H1 (cell line): Measurements from ENCODE around the gene DGCR8. TPM values are rescaled to one million over a fixed set of nuclear protein-coding genes. Genes with fewer than 3 reads are reported as not detected.

Source experiments
- CTCF ChIA-PET: fragments of 300-600 bp; sonication (Branson Sonifier 250); formaldehyde crosslinking; loops from one replicate; lab custom pipeline; 2021; ENCODE audit not compliant: partially characterized antibody; lab: Charles Lee
- POLR2A ChIA-PET: fragments of 300-600 bp; sonication (Branson Sonifier 250); formaldehyde crosslinking; loops from one replicate; lab custom pipeline; 2021; ENCODE audit warnings: inconsistent platforms; ENCODE audit not compliant: partially characterized antibody; lab: Charles Lee
- DNase-seq, 2 experiments: peaks; one replicate each; pipeline versions ENCODE4 v3.0.0 to v3.0.0-alpha.2; 2010 to 2022; ENCODE audit warnings: low spot score in 2 of 2, low read depth in 1 of 2, mixed read lengths in 1 of 2
- FAIRE-seq: peaks from 2 replicates; lab custom pipeline; 2011; peaks lifted over from hg19 to GRCh38; lab: Jason Lieb, UNC
- H2AFZ ChIP-seq: 2 replicates; pipeline ENCODE4 v1.8.1; 2012; ENCODE audit warnings: low read length, inconsistent platforms
- H2AK5ac ChIP-seq: 2 replicates; pipeline ENCODE4 v1.6.1; 2013; ENCODE audit warnings: low read depth, low read length
- H2BK120ac ChIP-seq: replicated peaks from 2 replicates; pipeline ENCODE3; 2013; ENCODE audit warnings: low read depth, low read length, inconsistent platforms
- H2BK12ac ChIP-seq: 2 replicates; pipeline ENCODE4 v1.6.1; 2013; ENCODE audit warnings: low read depth, low read length
- H2BK15ac ChIP-seq: 2 replicates; pipeline ENCODE4 v1.6.1; 2013; ENCODE audit warnings: low read length
- H2BK20ac ChIP-seq: 2 replicates; pipeline ENCODE4 v1.6.1; 2013; ENCODE audit warnings: low read length
- H2BK5ac ChIP-seq: 2 replicates; pipeline ENCODE4 v1.6.1; 2013; ENCODE audit warnings: low read depth, low read length
- H3K14ac ChIP-seq: 2 replicates; pipeline ENCODE4 v1.6.1; 2013; ENCODE audit warnings: inconsistent platforms; ENCODE audit not compliant: insufficient read length
- H3K18ac ChIP-seq: 2 replicates; pipeline ENCODE4 v1.6.1; 2013; ENCODE audit warnings: low read length; ENCODE audit errors: extremely low read depth
- H3K23ac ChIP-seq: 2 replicates; pipeline ENCODE4 v1.6.1; 2013; ENCODE audit warnings: inconsistent platforms; ENCODE audit not compliant: insufficient read length
- H3K23me2 ChIP-seq: 2 replicates; pipeline ENCODE4 v1.6.1; 2013; ENCODE audit warnings: low read depth, low read length
- H3K27ac ChIP-seq: 2 replicates; pipeline ENCODE4 v1.6.1; 2011; ENCODE audit warnings: low read depth, low read length, inconsistent platforms
- H3K27me3 ChIP-seq, 4 experiments: replicated peaks in 1 of 4; 1 replicate in 1 of 4; 2 replicates in 3 of 4; pipeline versions ENCODE4 v1.6.1 to v1.8.1; 2011 to 2013; ENCODE audit warnings: low read length in 3 of 4, mild to moderate bottlenecking in 3 of 4, inconsistent platforms in 2 of 4, mixed read lengths in 2 of 4, moderate library complexity in 1 of 4; ENCODE audit not compliant: control insufficient read depth in 3 of 4, insufficient read depth in 3 of 4; ENCODE audit errors: extremely low read depth in 1 of 4
- H3K36me3 ChIP-seq, 4 experiments: 2 replicates each; pipeline versions ENCODE4 v1.6.1 to v1.8.1; 2011 to 2013; ENCODE audit warnings: mild to moderate bottlenecking in 4 of 4, low read length in 3 of 4, moderate library complexity in 2 of 4, control low read depth in 1 of 4, inconsistent platforms in 1 of 4; ENCODE audit not compliant: insufficient read depth in 4 of 4, control insufficient read depth in 2 of 4
- H3K4ac ChIP-seq: replicated peaks from 2 replicates; pipeline ENCODE3; 2013; ENCODE audit warnings: low read length, low read depth, mixed read lengths, inconsistent platforms; ENCODE audit not compliant: insufficient read length
- H3K4me1 ChIP-seq, 4 experiments: replicated peaks in 1 of 4; 1 replicate in 1 of 4; 2 replicates in 3 of 4; pipeline versions ENCODE4 v1.6.1 to v1.8.1; 2011 to 2013; ENCODE audit warnings: low read length in 3 of 4, inconsistent platforms in 2 of 4, mixed read lengths in 1 of 4; ENCODE audit not compliant: insufficient read depth in 4 of 4, control insufficient read depth in 3 of 4
- H3K4me2 ChIP-seq, 2 experiments: 2 replicates each; pipeline versions ENCODE4 v1.6.1 to v1.8.1; 2011 to 2013; ENCODE audit warnings: low read depth in 2 of 2, low read length in 2 of 2, control low read depth in 1 of 2, inconsistent platforms in 1 of 2, mild to moderate bottlenecking in 1 of 2; ENCODE audit not compliant: insufficient read depth in 1 of 2
- H3K4me3 ChIP-seq, 4 experiments: fragments of 200-600, 300-600 bp in 1 of 4; sonication (generic), shearing (Covaris generic), sonication (Bioruptor Twin) in 1 of 4; 2 replicates each; pipeline versions ENCODE4 v1.5.1 to v1.8.1; 2011 to 2016; ENCODE audit warnings: low read length in 4 of 4, low read depth in 3 of 4, control low read depth in 2 of 4, inconsistent platforms in 2 of 4, mild to moderate bottlenecking in 2 of 4, mixed read lengths in 1 of 4, moderate library complexity in 1 of 4; ENCODE audit not compliant: insufficient read depth in 2 of 4; ENCODE audit errors: extremely low read depth in 1 of 4
- H3K56ac ChIP-seq: replicated peaks from 2 replicates; pipeline ENCODE3; 2013; ENCODE audit warnings: low read depth, mild to moderate bottlenecking, mixed read lengths, low read length, inconsistent platforms; ENCODE audit not compliant: insufficient read length
- H3K79me1 ChIP-seq: 2 replicates; pipeline ENCODE4 v1.6.1; 2013; ENCODE audit warnings: low read depth, low read length, control low read depth
- H3K79me2 ChIP-seq, 2 experiments: 2 replicates each; pipeline versions ENCODE4 v1.6.1 to v1.8.1; 2012 to 2013; ENCODE audit warnings: low read length in 2 of 2, mild to moderate bottlenecking in 2 of 2, inconsistent platforms in 1 of 2; ENCODE audit not compliant: insufficient read depth in 2 of 2, control insufficient read depth in 1 of 2
- H3K9ac ChIP-seq, 4 experiments: replicated peaks in 1 of 4; 1 replicate in 1 of 4; 2 replicates in 3 of 4; pipeline versions ENCODE4 v1.6.1 to v1.8.1; 2011 to 2013; ENCODE audit warnings: low read depth in 3 of 4, low read length in 3 of 4, control low read depth in 2 of 4, mild to moderate bottlenecking in 2 of 4, moderate library complexity in 2 of 4, inconsistent platforms in 1 of 4; ENCODE audit errors: extremely low read depth in 1 of 4
- H3K9me3 ChIP-seq, 2 experiments: 2 replicates each; pipeline versions ENCODE4 v1.6.1 to v1.8.1; 2012 to 2013; ENCODE audit warnings: mild to moderate bottlenecking in 2 of 2, moderate library complexity in 2 of 2, control low read depth in 1 of 2, inconsistent platforms in 1 of 2, low read depth in 1 of 2, low read length in 1 of 2, mixed read lengths in 1 of 2; ENCODE audit not compliant: insufficient read depth in 2 of 2
- H4K20me1 ChIP-seq, 2 experiments: replicated peaks in 1 of 2; 2 replicates each; pipeline versions ENCODE3 to v1.8.1; 2011 to 2013; ENCODE audit warnings: inconsistent platforms in 2 of 2, low read length in 2 of 2, mild to moderate bottlenecking in 1 of 2; ENCODE audit not compliant: insufficient read depth in 2 of 2, control insufficient read depth in 1 of 2
- H4K5ac ChIP-seq: 2 replicates; pipeline ENCODE4 v1.6.1; 2013; ENCODE audit warnings: low read length, low read depth, mixed read lengths, inconsistent platforms; ENCODE audit not compliant: insufficient read length
- H4K8ac ChIP-seq: 2 replicates; pipeline ENCODE4 v1.8.0; 2013; ENCODE audit warnings: mild to moderate bottlenecking, moderate library complexity, low read length, inconsistent platforms; ENCODE audit not compliant: insufficient read depth; ENCODE audit errors: extremely low read depth
- H4K91ac ChIP-seq: replicated peaks from 2 replicates; pipeline ENCODE3; 2013; ENCODE audit warnings: low read length, mixed read lengths, inconsistent platforms; ENCODE audit not compliant: insufficient read length
- BCL11A ChIP-seq, 2 experiments: IDR thresholded peaks; one replicate each; pipeline ENCODE4 v1.6.1; 2011; ENCODE audit warnings: low read depth in 2 of 2, low read length in 2 of 2, mild to moderate bottlenecking in 2 of 2
- CHD1 ChIP-seq: IDR thresholded peaks from 2 replicates; pipeline ENCODE4 v1.6.1; 2012; ENCODE audit warnings: low read depth, low read length, improper control_type of control experiment
- CTBP2 ChIP-seq: IDR thresholded peaks from 2 replicates; pipeline ENCODE4 v1.7.0; 2011; ENCODE audit warnings: borderline replicate concordance, mild to moderate bottlenecking, moderate library complexity, mixed read lengths, low read length; ENCODE audit not compliant: insufficient read depth, insufficient read length
- GTF2F1 ChIP-seq: IDR thresholded peaks from 2 replicates; pipeline ENCODE4 v1.6.1; 2012; ENCODE audit warnings: low read depth, low read length, improper control_type of control experiment, borderline replicate concordance
- JUND ChIP-seq: IDR thresholded peaks from 2 replicates; pipeline ENCODE4 v1.6.1; 2011; ENCODE audit warnings: mild to moderate bottlenecking, improper control_type of control experiment, low read length
- KDM1A ChIP-seq: fragments of 200-600, 300-600 bp; sonication (generic); IDR thresholded peaks from 2 replicates; pipeline ENCODE4 v1.7.1; 2016; ENCODE audit warnings: mild to moderate bottlenecking, low read length, borderline replicate concordance
- WGBS, 2 experiments: shearing (Covaris generic) in 1 of 2; methylation state at CpG; one replicate each; pipeline versions ENCODE4 v1.1.6 to v1.1.7; 2013 to 2015; ENCODE audit warnings: low lambda C conversion rate in 2 of 2, mixed read lengths in 2 of 2, inconsistent platforms in 1 of 2, low coverage in 1 of 2, missing lambda C conversion rate in 1 of 2; ENCODE audit not compliant: insufficient replicate concordance in 2 of 2, insufficient coverage in 1 of 2, insufficient read length in 1 of 2; ENCODE audit errors: extremely low coverage in 1 of 2, missing lambda C conversion rate in 1 of 2; 5-methylcytosine and 5-hydroxymethylcytosine counted together
- polyA plus RNA-seq, 7 experiments: library from polyadenylated mRNA; depleted of rRNA in 3 of 7; stranded (reverse) in 5 of 7; unstranded in 2 of 7; fragments of >200 nt in 5 of 7; fragments of 200-250 nt in 2 of 7; gene quantifications; 1 replicate in 5 of 7; 2 replicates in 1 of 7; 4 replicates in 1 of 7; pipeline versions ENCODE4 v1.2.1 to v1.2.3, GENCODE V29; 2011 to 2013; ENCODE audit warnings: missing spikeins in 2 of 7, mixed read lengths in 2 of 7
- total RNA-seq: library from RNA; stranded (reverse); fragmentation: NEBNext Ultra II Directional; extraction: Animal tissue kit (Norgen Biotek cat#: 25700); gene quantifications from 2 replicates; pipeline ENCODE4 v1.2.1, GENCODE V29; 2021
- TF ChIP-seq, protein P1 (sequence below): IDR thresholded peaks from 2 replicates; pipeline ENCODE4 v1.6.1; 2011; ENCODE audit warnings: low read depth, mild to moderate bottlenecking, low read length; ENCODE audit not compliant: insufficient read depth
- TF ChIP-seq, protein P2 (sequence below): IDR thresholded peaks from 2 replicates; pipeline ENCODE4 v1.6.1; 2012; ENCODE audit warnings: low read length, inconsistent platforms

Gene DGCR8
- total and polyA plus RNA-seq, 2 of the 8 experiments (the other 6 are each of a cell fraction or from before 2014, with no cell fraction given) = 23.7 to 43.7 TPM

DNA sequence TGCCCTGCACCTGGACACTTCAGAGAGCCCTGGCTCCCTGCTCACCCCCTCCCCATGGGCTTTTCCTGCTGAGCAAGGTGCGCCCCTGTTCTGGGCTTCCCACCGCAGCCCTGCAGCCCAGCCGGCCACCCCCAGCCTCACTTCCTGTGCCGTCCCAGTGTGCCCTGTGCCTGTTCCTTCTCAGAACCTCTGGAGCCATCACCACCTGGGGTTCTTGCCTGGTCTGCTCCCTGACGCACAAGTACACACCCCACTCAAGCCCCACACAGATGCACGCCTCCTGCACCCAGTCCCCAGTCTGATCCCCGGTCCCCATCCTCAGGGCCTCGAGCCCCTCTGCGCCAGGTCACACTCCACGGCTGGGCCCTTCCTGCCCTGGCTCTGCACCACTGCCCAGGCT lies 23.9 kb upstream of the DGCR8 start:
- Histone ChIP-seq H3K23ac (no peak overlapping the region), H4K8ac (peak overlapping the region; percentile 48; the same call in 1 of the 2 replicates), H2BK5ac (no peak overlapping the region), H4K20me1 (peaks cover 0 to 5% of the 10 kb centered on the region in 2 experiments), H2BK15ac (no peak overlapping the region), H4K91ac (no peak overlapping the region), H3K14ac (no peak overlapping the region), H3K4me2 (no peak overlapping the region), H2AK5ac (no peak overlapping the region), H3K79me2 (no peaks in the 10 kb centered on the region), H2BK120ac (no peak overlapping the region), H3K4me1 (no peaks in the 10 kb centered on the region), H3K56ac (no peak overlapping the region), H4K5ac (no peak overlapping the region), H3K79me1 (no peaks in the 10 kb centered on the region), H3K36me3 (no peaks in the 10 kb centered on the region), H3K23me2 (0 out of 2 replicates have a peak, but pooled peaks cover 2% of the 10 kb centered on the region), H2BK12ac (no peak overlapping the region), H2BK20ac (no peak overlapping the region), H3K4me3 (no peak overlapping the region), H3K9ac (no peak overlapping the region), H3K27me3 (no peaks in the 10 kb centered on the region; a peak in 1 of 7 replicates), H3K4ac (no peak overlapping the region), H3K27ac (no peak overlapping the region), H3K9me3 (no peaks in the 10 kb centered on the region), H3K18ac (no peak overlapping the region), H2AFZ (no peak overlapping the region)
- TF ChIP-seq GTF2F1 (no peak), CHD1 (no peak), JUND (no peak), BCL11A (IDR thresholded peaks at IDR 0.05; ENCODE audit: low read depth in 2 of 2, low read length in 2 of 2) (no peak), KDM1A (no peak), CTBP2 (no peak)
- TF ChIP-seq, protein P1, sequence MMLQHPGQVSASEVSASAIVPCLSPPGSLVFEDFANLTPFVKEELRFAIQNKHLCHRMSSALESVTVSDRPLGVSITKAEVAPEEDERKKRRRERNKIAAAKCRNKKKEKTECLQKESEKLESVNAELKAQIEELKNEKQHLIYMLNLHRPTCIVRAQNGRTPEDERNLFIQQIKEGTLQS = no peak
- TF ChIP-seq, protein P2, sequence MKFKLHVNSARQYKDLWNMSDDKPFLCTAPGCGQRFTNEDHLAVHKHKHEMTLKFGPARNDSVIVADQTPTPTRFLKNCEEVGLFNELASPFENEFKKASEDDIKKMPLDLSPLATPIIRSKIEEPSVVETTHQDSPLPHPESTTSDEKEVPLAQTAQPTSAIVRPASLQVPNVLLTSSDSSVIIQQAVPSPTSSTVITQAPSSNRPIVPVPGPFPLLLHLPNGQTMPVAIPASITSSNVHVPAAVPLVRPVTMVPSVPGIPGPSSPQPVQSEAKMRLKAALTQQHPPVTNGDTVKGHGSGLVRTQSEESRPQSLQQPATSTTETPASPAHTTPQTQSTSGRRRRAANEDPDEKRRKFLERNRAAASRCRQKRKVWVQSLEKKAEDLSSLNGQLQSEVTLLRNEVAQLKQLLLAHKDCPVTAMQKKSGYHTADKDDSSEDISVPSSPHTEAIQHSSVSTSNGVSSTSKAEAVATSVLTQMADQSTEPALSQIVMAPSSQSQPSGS = no peak
- CTCF ChIA-PET = interaction anchor here (1.3 kb wide), 1 partner anchor 11 kb away, joined by 4 read pairs; no protein-coding TSS in a partner anchor
- FAIRE-seq = no peak
- WGBS, 2 experiments = 93% methylated on average over 10 of the region's 10 CpGs; no CpG with 5 or more reads in 1 of the 2 experiments
- no peak for DNase-seq
- POLR2A ChIA-PET = interaction anchor here (1.7 kb wide), 1 partner anchor 38 kb away, joined by 4 read pairs; no protein-coding TSS in a partner anchor
